HepG2 (cell line): ENCODE data around the gene DNAJC5. TPM values are rescaled to one million over a fixed set of nuclear protein-coding genes. Genes with fewer than 3 reads are reported as not detected.
A peak's percentile ranks its signal among the peaks of the same experiment; 100 is the strongest.

ENCODE experiments used
- AHR ChIP-seq: IDR thresholded peaks from 2 replicates; pipeline ENCODE4 v1.6.1; 2018; ENCODE audit warnings: missing genetic modification reagents, missing compliant biosample characterization
- FOXM1 ChIP-seq: sonication (generic); formaldehyde crosslinking; IDR thresholded peaks from 2 replicates; pipeline ENCODE4 v1.5.0; 2020; ENCODE audit warnings: missing genetic modification reagents
- MED8 ChIP-seq: sonication (generic); formaldehyde crosslinking; IDR thresholded peaks from 2 replicates; pipeline ENCODE4 v1.8.1; 2023; ENCODE audit warnings: mild to moderate bottlenecking, missing genetic modification reagents; ENCODE audit not compliant: insufficient replicate concordance
- MIER2 ChIP-seq: IDR thresholded peaks from 2 replicates; pipeline ENCODE4 v1.6.1; 2016; ENCODE audit warnings: missing biosample characterization, missing genetic modification reagents
- SOX6 ChIP-seq, 2 experiments: fragments of 450-650 bp in 1 of 2; sonication (generic) in 1 of 2; formaldehyde crosslinking in 1 of 2; IDR thresholded peaks; 2 replicates each; pipeline versions ENCODE4 v1.4.0 to v1.6.1; 2017 to 2020; ENCODE audit warnings: antibody characterized with exemption in 1 of 2, mild to moderate bottlenecking in 1 of 2, missing genetic modification reagents in 1 of 2
- YEATS4 ChIP-seq: sonication (generic); formaldehyde crosslinking; IDR thresholded peaks from 2 replicates; pipeline ENCODE4 v1.4.0; 2020; ENCODE audit warnings: missing genetic modification reagents, borderline replicate concordance
- ZBTB21 ChIP-seq: sonication (generic); formaldehyde crosslinking; IDR thresholded peaks from 2 replicates; pipeline ENCODE4 v1.4.0; 2020; ENCODE audit warnings: missing genetic modification reagents
- ZBTB7A ChIP-seq: sonication (generic); formaldehyde crosslinking; IDR thresholded peaks from 2 replicates; pipeline ENCODE4 v1.8.0; 2022; ENCODE audit warnings: mild to moderate bottlenecking, missing genetic modification reagents
- ZNF335 ChIP-seq: sonication (generic); formaldehyde crosslinking; IDR thresholded peaks from 2 replicates; pipeline ENCODE4 v1.4.0; 2020; ENCODE audit warnings: missing genetic modification reagents
- ZNF350 ChIP-seq: sonication (generic); formaldehyde crosslinking; IDR thresholded peaks from 2 replicates; pipeline ENCODE4 v1.4.0; 2020; ENCODE audit warnings: mild to moderate bottlenecking, low read depth, missing genetic modification reagents, borderline replicate concordance
- ZNF7 ChIP-seq: IDR thresholded peaks from 2 replicates; pipeline ENCODE4 v1.6.1; 2016; ENCODE audit warnings: missing biosample characterization, missing genetic modification reagents
- ZNF724P ChIP-seq: sonication (generic); formaldehyde crosslinking; IDR thresholded peaks from 2 replicates; pipeline ENCODE4 v1.8.0; 2022; ENCODE audit warnings: missing genetic modification reagents, borderline replicate concordance
- ZNF747 ChIP-seq: sonication (generic); formaldehyde crosslinking; IDR thresholded peaks from 2 replicates; pipeline ENCODE4 v1.8.1; 2023; ENCODE audit warnings: missing genetic modification reagents, mild to moderate bottlenecking, borderline replicate concordance
- ZNF879 ChIP-seq: sonication (generic); formaldehyde crosslinking; IDR thresholded peaks from 2 replicates; pipeline ENCODE4 v1.8.1; 2023; ENCODE audit warnings: missing genetic modification reagents
- polyA plus RNA-seq, 8 experiments: library from polyadenylated mRNA; depleted of rRNA in 3 of 8; stranded (reverse) in 7 of 8; unstranded in 1 of 8; fragments of >200 nt; fragmentation: Illumina TruSeq in 4 of 8; extraction: Trizol in 4 of 8; gene quantifications; 2 replicates each; pipeline versions ENCODE4 v1.2.1 to v1.2.3, GENCODE V29; 2011 to 2016; ENCODE audit warnings: low read depth in 4 of 8, missing spikeins in 1 of 8, mixed read lengths in 1 of 8; ENCODE audit not compliant: insufficient read depth in 1 of 8
- total RNA-seq, 5 experiments: library from RNA; depleted of rRNA; stranded (reverse); fragments of >200 nt; fragmentation: Illumina TruSeq; extraction: Trizol; gene quantifications; 2 replicates each; pipeline ENCODE4 v1.2.3, GENCODE V29; 2016; ENCODE audit warnings: low read depth in 1 of 5
- TF ChIP-seq, protein P1 (sequence below): IDR thresholded peaks from 2 replicates; pipeline ENCODE4 v1.6.1; 2016; ENCODE audit warnings: control low read depth
- TF ChIP-seq, protein P2 (sequence below): sonication (generic); formaldehyde crosslinking; IDR thresholded peaks from 2 replicates; pipeline ENCODE4 v1.9.0; 2022; ENCODE audit warnings: missing genetic modification reagents, mild to moderate bottlenecking, borderline replicate concordance
- TF ChIP-seq, protein P3 (sequence below), 2 experiments: sonication (generic) in 1 of 2; formaldehyde crosslinking in 1 of 2; IDR thresholded peaks; 2 replicates each; pipeline versions ENCODE4 v1.4.0 to v1.6.1; 2018 to 2020; ENCODE audit warnings: missing genetic modification reagents in 2 of 2, borderline replicate concordance in 1 of 2, low read depth in 1 of 2, mild to moderate bottlenecking in 1 of 2, missing biosample characterization in 1 of 2
- TF ChIP-seq, protein P4 (sequence below): sonication (generic); formaldehyde crosslinking; IDR thresholded peaks from 2 replicates; pipeline ENCODE4 v1.5.1; 2020; ENCODE audit warnings: mild to moderate bottlenecking, moderate library complexity, missing genetic modification reagents
- TF ChIP-seq, protein P5 (sequence below): sonication (generic); formaldehyde crosslinking; IDR thresholded peaks from 2 replicates; pipeline ENCODE4 v1.4.0; 2020; ENCODE audit warnings: missing genetic modification reagents, mild to moderate bottlenecking, borderline replicate concordance
- TF ChIP-seq, protein P6 (sequence below): IDR thresholded peaks from 2 replicates; pipeline ENCODE4 v1.6.1; 2018; ENCODE audit warnings: missing genetic modification reagents

The DNAJC5 gene
- total and polyA plus RNA-seq, 2 of the 13 experiments (the other 11 are each of a cell fraction or from before 2014, with no cell fraction given) = 42.8 to 64.5 TPM

DNA sequence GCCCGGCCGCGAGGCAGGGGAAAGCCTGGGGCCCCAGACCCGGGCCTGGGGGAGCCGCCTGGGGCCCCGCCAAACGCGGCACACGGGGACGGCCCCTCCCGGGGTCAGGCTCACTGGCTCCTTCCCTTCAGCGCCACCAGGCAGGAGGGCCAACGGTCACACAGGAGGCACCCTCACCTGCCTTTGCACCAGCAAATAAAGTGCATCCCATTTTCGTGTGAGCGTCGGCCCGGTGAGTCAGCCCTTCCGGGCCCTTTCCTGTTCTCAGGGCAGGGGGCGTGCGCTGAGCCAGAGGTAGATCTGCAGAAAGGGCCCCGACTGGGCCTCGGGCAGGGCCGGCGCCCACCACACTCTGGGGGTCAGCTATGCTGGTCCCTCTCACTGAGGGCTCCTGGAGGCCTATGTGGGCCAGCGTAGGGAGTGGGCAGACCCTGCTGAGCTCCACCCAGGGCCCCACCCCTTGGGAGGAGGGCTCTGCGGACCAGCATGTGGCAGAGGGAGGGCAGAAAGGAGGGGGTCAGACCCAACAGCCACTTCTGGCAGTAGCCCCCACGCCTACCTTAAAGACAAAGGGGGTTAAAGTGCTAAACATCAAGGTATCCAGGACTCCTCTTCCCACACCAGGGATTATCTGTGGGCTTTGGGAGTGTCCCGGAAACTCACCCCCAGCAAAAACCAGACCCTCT lies 62.2 kb downstream of the DNAJC5 start (continued):
- TF ChIP-seq ZBTB7A (CRISPR knock-in tag) (peak; percentile 89), ZNF7 (0 out of 2 replicates have a peak, but pooled peaks have one; percentile 46), ZBTB21 (CRISPR knock-in tag) (no peak; the same call in 1 of the 2 replicates), MIER2 (CRISPR knock-in tag) (peak; percentile 71; the same call in 1 of the 2 replicates), SOX6 (IDR thresholded peaks at IDR 0.05) (no peak), SOX6 (CRISPR knock-in tag; IDR thresholded peaks at IDR 0.05) (no peak), AHR (CRISPR knock-in tag) (peak; percentile 91; the same call in 1 of the 2 replicates), MED8 (CRISPR knock-in tag) (no peak), ZNF747 (CRISPR knock-in tag) (no peak), ZNF335 (no peak), ZNF724P (CRISPR knock-in tag) (peak; percentile 83; the same call in 1 of the 2 replicates), ZNF879 (CRISPR knock-in tag) (no peak), FOXM1 (CRISPR knock-in tag) (no peak), ZNF350 (peak; percentile 91), YEATS4 (CRISPR knock-in tag) (no peak)
- TF ChIP-seq, protein P1, sequence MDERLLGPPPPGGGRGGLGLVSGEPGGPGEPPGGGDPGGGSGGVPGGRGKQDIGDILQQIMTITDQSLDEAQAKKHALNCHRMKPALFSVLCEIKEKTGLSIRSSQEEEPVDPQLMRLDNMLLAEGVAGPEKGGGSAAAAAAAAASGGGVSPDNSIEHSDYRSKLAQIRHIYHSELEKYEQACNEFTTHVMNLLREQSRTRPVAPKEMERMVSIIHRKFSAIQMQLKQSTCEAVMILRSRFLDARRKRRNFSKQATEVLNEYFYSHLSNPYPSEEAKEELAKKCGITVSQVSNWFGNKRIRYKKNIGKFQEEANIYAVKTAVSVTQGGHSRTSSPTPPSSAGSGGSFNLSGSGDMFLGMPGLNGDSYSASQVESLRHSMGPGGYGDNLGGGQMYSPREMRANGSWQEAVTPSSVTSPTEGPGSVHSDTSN = no peak
- TF ChIP-seq, protein P2, sequence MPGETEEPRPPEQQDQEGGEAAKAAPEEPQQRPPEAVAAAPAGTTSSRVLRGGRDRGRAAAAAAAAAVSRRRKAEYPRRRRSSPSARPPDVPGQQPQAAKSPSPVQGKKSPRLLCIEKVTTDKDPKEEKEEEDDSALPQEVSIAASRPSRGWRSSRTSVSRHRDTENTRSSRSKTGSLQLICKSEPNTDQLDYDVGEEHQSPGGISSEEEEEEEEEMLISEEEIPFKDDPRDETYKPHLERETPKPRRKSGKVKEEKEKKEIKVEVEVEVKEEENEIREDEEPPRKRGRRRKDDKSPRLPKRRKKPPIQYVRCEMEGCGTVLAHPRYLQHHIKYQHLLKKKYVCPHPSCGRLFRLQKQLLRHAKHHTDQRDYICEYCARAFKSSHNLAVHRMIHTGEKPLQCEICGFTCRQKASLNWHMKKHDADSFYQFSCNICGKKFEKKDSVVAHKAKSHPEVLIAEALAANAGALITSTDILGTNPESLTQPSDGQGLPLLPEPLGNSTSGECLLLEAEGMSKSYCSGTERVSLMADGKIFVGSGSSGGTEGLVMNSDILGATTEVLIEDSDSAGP (CRISPR knock-in tag) = peak; percentile 85
- TF ChIP-seq, protein P3, sequence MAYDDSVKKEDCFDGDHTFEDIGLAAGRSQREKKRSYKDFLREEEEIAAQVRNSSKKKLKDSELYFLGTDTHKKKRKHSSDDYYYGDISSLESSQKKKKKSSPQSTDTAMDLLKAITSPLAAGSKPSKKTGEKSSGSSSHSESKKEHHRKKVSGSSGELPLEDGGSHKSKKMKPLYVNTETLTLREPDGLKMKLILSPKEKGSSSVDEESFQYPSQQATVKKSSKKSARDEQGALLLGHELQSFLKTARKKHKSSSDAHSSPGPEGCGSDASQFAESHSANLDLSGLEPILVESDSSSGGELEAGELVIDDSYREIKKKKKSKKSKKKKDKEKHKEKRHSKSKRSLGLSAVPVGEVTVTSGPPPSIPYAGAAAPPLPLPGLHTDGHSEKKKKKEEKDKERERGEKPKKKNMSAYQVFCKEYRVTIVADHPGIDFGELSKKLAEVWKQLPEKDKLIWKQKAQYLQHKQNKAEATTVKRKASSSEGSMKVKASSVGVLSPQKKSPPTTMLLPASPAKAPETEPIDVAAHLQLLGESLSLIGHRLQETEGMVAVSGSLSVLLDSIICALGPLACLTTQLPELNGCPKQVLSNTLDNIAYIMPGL (CRISPR knock-in tag; IDR thresholded peaks at IDR 0.05; ENCODE audit: borderline replicate concordance in 1 of 2, low read depth in 1 of 2) = peak in 1 of 2 experiments; percentile 62; a peak in 3 of 4 replicates
- TF ChIP-seq, protein P4, sequence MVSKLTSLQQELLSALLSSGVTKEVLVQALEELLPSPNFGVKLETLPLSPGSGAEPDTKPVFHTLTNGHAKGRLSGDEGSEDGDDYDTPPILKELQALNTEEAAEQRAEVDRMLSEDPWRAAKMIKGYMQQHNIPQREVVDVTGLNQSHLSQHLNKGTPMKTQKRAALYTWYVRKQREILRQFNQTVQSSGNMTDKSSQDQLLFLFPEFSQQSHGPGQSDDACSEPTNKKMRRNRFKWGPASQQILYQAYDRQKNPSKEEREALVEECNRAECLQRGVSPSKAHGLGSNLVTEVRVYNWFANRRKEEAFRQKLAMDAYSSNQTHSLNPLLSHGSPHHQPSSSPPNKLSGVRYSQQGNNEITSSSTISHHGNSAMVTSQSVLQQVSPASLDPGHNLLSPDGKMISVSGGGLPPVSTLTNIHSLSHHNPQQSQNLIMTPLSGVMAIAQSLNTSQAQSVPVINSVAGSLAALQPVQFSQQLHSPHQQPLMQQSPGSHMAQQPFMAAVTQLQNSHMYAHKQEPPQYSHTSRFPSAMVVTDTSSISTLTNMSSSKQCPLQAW = peak; percentile 94
- TF ChIP-seq, protein P5, sequence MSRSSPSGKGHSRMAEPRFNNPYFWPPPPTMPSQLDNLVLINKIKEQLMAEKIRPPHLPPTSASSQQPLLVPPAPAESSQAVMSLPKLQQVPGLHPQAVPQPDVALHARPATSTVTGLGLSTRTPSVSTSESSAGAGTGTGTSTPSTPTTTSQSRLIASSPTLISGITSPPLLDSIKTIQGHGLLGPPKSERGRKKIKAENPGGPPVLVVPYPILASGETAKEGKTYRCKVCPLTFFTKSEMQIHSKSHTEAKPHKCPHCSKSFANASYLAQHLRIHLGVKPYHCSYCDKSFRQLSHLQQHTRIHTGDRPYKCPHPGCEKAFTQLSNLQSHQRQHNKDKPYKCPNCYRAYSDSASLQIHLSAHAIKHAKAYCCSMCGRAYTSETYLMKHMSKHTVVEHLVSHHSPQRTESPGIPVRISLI (CRISPR knock-in tag) = no peak; the same call in 1 of the 2 replicates
- TF ChIP-seq, protein P6, sequence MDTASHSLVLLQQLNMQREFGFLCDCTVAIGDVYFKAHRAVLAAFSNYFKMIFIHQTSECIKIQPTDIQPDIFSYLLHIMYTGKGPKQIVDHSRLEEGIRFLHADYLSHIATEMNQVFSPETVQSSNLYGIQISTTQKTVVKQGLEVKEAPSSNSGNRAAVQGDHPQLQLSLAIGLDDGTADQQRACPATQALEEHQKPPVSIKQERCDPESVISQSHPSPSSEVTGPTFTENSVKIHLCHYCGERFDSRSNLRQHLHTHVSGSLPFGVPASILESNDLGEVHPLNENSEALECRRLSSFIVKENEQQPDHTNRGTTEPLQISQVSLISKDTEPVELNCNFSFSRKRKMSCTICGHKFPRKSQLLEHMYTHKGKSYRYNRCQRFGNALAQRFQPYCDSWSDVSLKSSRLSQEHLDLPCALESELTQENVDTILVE (CRISPR knock-in tag) = peak; percentile 49; the same call in 1 of the 2 replicates
